GM12892 (cell line): ENCODE results near the gene LNX2.

Experiments used
- POLR2A ChIP-seq: IDR thresholded peaks from 2 replicates; pipeline ENCODE4 v1.6.1; 2011; ENCODE audit warnings: low read depth, low read length, control low read depth
- POLR2AphosphoS5 ChIP-seq: IDR thresholded peaks from 2 replicates; pipeline ENCODE4 v1.6.1; 2011; ENCODE audit warnings: low read depth, low read length, control low read depth

DNA sequence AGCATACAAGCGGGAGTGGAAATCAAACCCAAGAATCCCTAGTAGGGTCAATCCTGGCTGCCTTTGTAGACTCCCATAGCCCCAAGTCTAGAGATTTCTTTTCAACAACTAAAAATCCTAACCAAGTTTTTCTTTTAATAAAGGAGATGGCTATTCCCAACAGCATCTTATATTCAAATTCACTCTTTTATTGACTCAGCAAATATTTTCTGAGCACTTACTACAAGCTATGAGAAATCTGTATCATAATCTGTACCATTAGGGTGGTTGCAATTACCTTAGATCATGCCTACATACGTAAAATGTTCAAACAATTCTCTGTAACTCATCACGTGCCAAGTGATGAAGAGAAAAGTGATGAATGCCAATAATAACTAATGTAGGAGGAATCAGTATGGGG is 54.5 kb downstream of the LNX2 start:
- TF ChIP-seq POLR2A (no peak), POLR2AphosphoS5 (no peak)
